HepG2 (cell line): Measurements from ENCODE around the gene FBXL4.

Experiments
- BCL3 ChIP-seq: sonication (generic); formaldehyde crosslinking; IDR thresholded peaks from 2 replicates; pipeline ENCODE4 v1.5.1; 2020; ENCODE audit warnings: mild to moderate bottlenecking, missing genetic modification reagents, moderate library complexity
- HINFP ChIP-seq: sonication (generic); formaldehyde crosslinking; IDR thresholded peaks from 2 replicates; pipeline ENCODE4 v1.4.0; 2020; ENCODE audit warnings: low read depth, mild to moderate bottlenecking, missing genetic modification reagents

GRCh38 chr6:98835149-98836024 is 112.4 kb downstream of the FBXL4 start:
- no peak for TF ChIP-seq HINFP (CRISPR knock-in tag)
- no peak for TF ChIP-seq BCL3
